Measurements from ENCODE around the gene CTAGE4.
"Not testable (repeated sequence)": the region's sequence is repeated elsewhere in the genome, so short reads cannot be mapped to it uniquely, and the experiment has no call there.

Gene CTAGE4, protein sequence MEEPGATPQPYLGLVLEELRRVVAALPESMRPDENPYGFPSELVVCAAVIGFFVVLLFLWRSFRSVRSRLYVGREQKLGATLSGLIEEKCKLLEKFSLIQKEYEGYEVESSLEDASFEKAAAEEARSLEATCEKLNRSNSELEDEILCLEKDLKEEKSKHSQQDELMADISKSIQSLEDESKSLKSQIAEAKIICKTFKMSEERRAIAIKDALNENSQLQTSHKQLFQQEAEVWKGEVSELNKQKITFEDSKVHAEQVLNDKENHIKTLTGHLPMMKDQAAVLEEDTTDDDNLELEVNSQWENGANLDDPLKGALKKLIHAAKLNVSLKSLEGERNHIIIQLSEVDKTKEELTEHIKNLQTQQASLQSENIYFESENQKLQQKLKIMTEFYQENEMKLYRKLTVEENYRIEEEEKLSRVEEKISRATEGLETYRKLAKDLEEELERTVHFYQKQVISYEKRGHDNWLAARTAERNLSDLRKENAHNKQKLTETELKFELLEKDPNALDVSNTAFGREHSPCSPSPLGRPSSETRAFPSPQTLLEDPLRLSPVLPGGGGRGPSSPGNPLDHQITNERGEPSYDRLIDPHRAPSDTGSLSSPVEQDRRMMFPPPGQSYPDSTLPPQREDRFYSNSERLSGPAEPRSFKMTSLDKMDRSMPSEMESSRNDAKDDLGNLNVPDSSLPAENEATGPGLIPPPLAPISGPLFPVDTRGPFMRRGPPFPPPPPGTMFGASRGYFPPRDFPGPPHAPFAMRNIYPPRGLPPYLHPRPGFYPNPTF

DNA sequence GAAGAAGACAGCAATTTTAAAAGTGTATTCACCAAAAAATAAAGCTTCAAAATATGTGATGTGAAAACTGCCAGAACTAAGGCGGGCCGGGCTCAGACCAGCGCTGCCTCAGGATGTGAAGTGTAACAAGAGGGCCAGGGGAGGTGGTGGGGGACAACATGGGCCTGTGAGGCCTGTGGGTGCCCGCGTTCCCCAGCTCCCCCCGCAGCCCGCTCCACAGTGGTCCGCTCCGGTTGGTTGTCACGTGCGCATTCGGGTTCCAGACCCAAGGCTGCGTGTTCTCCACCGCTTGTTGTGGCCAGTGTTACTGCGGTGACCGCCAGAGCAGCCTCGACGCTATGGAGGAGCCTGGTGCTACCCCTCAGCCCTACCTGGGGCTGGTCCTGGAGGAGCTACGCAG, at the start of gene CTAGE4:
TSS of gene CTAGE4 (plus strand) at position 301 of the 400 bp plus-strand sequence. CDS start at position 339, 38 bp downstream.
- not testable (repeated sequence) for DNase-seq

GRCh38 chr7:144134116-144134515, 49.1 kb upstream of the CTAGE4 start:
- DNase-seq: no peak

DNA sequence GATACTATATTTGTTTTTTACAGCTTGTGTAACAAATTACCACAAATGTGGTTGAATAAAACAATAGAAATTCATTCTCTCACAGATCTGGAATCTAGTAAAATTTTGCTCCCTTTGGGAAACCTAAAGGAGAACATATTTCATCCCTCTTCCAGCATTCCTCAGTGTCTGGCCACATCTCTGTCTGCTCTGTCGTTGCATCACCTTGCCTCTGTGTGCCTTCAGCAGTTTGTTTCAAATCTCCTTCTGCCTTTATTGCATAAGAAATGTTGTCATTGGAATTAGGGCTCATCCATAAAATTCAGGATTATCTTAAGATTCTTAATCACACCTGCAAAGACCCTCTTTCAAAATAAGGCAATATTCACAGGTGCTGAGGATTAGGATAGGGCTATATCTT, 45.8 kb upstream of the CTAGE4 start:
- DNase-seq: no peak

DNA sequence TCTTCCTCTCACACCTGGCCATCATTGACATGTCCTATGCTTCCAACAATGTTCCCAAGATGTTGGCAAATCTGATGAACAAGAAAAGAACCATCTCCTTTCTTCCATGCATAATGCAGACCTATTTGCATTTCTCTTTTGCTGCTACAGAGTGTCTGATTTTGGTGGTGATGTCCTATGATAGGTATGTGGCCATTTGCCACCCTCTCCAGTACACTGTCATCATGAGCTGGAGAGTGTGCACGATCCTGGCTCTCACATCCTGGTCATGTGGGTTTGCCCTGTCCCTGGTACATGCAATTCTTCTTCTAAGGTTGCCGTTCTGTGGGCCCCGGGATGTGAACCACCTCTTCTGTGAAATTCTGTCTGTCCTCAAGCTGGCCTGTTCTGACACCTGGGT, 41.1 kb upstream of the CTAGE4 start:
- DNase-seq: no peak

DNA sequence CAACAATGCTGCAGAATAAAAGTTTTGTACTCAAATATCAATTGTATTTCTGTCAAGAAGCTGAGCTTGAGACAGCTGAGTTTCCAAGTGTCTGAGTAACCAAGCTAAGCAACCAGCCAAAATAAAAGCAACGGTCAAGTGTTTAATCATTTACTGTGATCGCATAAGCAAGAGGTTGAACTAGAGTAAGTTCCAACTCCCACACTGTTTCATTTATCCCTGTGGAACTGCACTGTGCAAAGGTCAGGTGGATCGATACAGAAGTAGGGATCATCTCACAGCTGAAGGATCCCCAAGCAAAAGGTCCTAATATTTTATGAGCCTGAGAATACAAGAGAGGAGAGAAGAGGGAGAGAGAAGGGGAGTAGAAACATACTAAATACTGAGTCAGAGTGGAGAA, 38.8 kb upstream of the CTAGE4 start:
- no peak for DNase-seq

DNA sequence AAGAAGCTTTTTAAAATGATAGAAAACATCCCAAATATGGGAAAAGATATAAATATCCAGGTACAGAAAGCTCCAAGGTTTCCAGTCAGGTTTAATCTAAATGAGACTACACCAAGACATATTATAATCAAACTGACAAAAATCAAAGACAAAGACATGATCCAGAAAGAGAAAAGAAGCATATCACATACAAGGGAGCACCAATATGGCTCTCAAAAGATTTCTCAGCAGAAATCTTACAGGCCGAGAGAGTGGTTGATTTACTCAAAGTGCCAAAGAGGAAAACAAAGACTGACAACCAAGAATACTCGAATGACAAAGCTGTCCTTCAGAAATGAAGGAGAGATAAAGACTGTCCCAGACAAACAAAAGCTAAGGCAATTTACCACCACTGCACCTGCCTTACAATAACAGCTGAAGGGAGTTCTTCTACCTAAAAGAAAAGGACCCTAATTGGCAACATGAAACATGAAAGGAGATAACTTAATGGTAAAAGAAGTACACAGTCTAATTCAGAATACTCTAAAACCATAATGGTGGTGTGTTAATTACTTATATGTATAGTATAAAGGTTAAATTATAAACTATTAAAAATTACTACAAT, 34.9 kb upstream of the CTAGE4 start:
- DNase-seq: no peak

- no peak for DNase-seq
Measured at GRCh38 chr7:144158861-144159260, 24.4 kb upstream of the CTAGE4 start.

- DNase-seq: no peak
Measured at GRCh38 chr7:144164784-144165183, 18.5 kb upstream of the CTAGE4 start.

GRCh38 chr7:144171594-144172350, 11.5 kb upstream of the CTAGE4 start:
- not testable (repeated sequence) for DNase-seq

DNA sequence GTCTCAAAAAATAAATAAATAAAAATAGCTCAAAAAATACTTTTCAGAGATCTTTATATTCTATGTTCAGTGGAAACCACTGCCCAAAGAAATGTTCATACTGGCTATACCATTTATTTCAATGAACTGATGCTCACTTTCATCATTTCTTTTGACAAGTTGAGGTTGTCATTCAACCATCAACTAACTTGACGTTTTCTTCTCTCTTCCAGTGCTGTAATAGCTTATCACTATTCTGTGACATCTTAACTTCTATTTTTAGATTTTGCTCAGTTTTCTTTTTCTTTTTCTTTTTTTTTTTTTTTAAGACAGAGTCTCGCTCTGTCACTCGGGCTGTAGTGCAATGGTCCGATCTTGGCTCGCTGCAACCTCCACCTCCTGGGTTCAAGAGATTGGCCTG, 8.7 kb upstream of the CTAGE4 start:
- DNase-seq: no peak

DNA sequence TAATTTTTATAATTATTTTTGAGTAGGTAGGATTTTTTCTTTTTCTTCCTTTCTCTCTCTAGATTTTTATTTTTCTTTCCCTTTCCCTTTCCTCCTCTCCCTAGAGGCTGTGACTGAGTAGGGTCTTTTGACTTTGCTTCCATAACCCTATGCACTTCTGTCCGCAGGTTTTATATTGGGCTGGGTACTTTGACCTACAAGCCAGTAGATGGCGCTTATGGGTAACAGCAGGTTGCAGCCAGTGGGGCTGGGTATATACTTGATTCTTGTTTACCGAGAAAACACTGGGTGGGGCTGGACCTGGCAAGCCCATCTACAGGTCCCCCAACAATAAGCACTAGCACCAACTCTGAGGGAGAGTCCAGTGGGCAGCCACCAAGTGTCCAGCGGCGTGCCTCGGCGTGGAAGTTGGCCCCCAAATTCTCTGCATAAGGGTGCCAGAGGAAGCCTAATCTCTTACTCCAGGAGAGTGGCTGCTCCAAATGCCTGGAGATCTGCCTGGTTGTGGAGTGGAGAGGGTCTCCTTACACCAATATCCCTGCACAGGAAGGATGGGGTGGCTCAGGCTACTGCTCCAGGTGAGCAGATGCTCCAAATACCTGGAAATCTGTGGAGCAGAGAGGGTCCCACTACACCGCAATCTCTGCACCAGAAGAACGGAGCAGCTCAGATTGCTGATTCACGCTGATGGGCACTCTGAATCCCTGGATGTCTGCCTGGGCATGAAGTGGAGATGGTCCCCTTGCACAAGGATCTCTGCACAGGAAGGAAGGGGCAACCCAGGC, 4.7 kb upstream of the CTAGE4 start:
- peak; percentile 17 for DNase-seq

DNA sequence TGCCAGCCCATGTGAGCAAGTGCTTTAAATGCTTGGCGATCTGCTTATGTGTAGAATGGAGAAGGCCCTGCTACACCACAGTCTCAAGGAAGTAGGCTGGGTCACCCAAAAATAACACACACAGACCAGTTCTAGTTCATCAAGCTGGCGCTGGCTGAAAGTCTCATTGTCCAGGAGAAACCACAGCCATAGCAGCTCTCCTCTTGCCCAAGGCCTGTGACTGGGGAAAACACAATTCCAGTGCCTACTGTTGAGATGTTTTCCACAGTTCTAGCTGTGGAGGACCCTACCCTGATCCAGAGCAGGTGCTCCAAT, 4.1 kb upstream of the CTAGE4 start:
- DNase-seq: not testable (repeated sequence)

GRCh38 chr7:144187848-144188247, 4.6 kb downstream of the CTAGE4 start:
- not testable (repeated sequence) for DNase-seq

GRCh38 chr7:144188578-144189171, 5.4 kb downstream of the CTAGE4 start:
- DNase-seq: not testable (repeated sequence)

DNA sequence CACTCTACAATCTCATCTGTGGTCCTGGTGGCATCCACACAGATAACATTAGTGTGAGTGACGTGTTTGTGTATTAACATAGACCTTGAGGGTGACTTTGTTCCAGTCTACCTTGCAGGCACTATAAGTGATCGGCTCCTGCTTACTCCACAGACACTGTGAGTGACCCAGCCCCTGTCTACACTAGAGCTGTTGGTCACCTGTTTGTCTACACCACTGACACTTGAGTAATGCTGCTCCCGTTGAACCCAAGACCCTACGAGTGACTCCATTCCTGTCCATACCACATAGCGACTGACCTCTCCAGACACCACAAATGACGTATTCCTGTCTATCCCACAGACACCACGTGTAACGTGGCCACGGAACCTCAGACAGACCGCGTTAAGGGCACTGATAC, 10.5 kb downstream of the CTAGE4 start:
- DNase-seq: not testable (repeated sequence)

DNA sequence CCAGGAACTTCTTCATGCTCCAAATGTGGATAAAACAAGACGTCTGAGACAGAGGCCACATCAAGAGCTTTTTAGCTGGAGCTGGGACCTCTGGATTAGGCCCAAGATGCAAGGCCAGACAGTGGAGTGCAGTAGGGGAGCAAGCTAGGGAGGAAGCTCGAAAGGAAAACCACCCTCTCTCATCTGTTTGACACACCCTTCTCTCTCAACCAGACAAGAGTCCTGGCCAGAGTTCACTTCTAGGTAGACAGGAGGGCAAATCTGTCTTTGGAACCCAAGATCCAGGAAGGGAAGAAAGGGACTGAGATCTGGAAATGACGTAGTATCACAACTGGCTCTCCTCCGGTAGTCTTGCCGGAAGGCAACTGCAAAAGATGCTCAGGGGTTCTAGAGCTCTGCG, 11.2 kb downstream of the CTAGE4 start:
- not testable (repeated sequence) for DNase-seq

- DNase-seq: not testable (repeated sequence)
Measured at GRCh38 chr7:144195212-144195872, 12.1 kb downstream of the CTAGE4 start, which contains the start of gene ARHGEF35. TSS of gene ARHGEF35 (minus strand) at chr7:144195833. CDS start at chr7:144188383, 7,450 bp downstream.

DNA sequence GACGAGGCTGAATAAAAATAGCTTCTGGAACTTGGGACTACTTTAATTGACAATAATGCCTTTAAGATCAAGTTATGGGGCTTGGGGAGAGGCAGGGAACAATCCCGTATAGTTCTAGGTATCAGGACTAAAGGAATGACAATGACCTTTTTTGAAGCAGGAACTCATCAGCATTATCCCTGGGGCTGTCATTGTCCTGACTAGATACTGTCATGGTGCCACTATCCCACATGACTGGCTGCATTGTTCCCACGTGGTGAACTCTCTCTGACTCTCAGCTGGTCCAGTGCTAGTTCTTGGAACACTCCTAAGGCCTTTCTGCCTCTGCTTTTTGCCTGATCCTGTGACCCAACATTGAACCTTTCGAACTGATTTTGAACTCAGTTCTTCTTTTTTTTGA, 15.7 kb downstream of the CTAGE4 start:
- not testable (repeated sequence) for DNase-seq

GRCh38 chr7:144201978-144202377, 18.7 kb downstream of the CTAGE4 start:
- DNase-seq: not testable (repeated sequence)

GRCh38 chr7:144203086-144203485, 19.8 kb downstream of the CTAGE4 start:
- not testable (repeated sequence) for DNase-seq

GRCh38 chr7:144205306-144205705, 22.0 kb downstream of the CTAGE4 start:
- DNase-seq: not testable (repeated sequence)

All from EL (cell line).